HG02943 (cell line): ENCODE measurements around the gene GATA2.

Source experiments
- ATAC-seq: cut with Tn5 transposase; IDR thresholded peaks from one replicate; pipeline ENCODE4 v1.9.1; 2021; ENCODE audit warnings: mild to moderate bottlenecking, low read depth, moderate library complexity; ENCODE audit not compliant: unreplicated experiment

The GATA2 gene

GRCh38 chr3:128503164-128503651 lies 10.2 kb upstream of the GATA2 start:
- ATAC-seq = no peak

- no peak for ATAC-seq
Measured at GRCh38 chr3:128502712-128503111, 9.7 kb upstream of the GATA2 start.

- no peak for ATAC-seq
Measured at GRCh38 chr3:128501431-128501830, 8.4 kb upstream of the GATA2 start.

GRCh38 chr3:128500556-128500955 lies 7.6 kb upstream of the GATA2 start:
- no peak for ATAC-seq

- no peak for ATAC-seq
Measured at GRCh38 chr3:128499724-128500275, 6.8 kb upstream of the GATA2 start.

GRCh38 chr3:128498901-128499530 lies 6.0 kb upstream of the GATA2 start:
- no peak for ATAC-seq

GRCh38 chr3:128498127-128498626 lies 5.2 kb upstream of the GATA2 start:
- no peak for ATAC-seq

- no peak for ATAC-seq
Measured at GRCh38 chr3:128497305-128498126, 4.5 kb upstream of the GATA2 start.

- no peak for ATAC-seq
Measured at GRCh38 chr3:128496602-128497304, 3.8 kb upstream of the GATA2 start.

- no peak for ATAC-seq
Measured at GRCh38 chr3:128496019-128496601, 3.1 kb upstream of the GATA2 start.

- ATAC-seq = no peak
Measured at GRCh38 chr3:128495435-128495970, 2.5 kb upstream of the GATA2 start.

GRCh38 chr3:128494367-128494650 lies 1.3 kb upstream of the GATA2 start:
- no peak for ATAC-seq

GRCh38 chr3:128493570-128494366 lies 767 bp upstream of the GATA2 start:
- no peak for ATAC-seq

GRCh38 chr3:128491941-128492670 lies 895 bp downstream of the GATA2 start:
- ATAC-seq = no peak

- no peak for ATAC-seq
Measured at GRCh38 chr3:128491691-128491940, 1.4 kb downstream of the GATA2 start.

GRCh38 chr3:128490915-128491690 lies 1.9 kb downstream of the GATA2 start:
- no peak for ATAC-seq

- ATAC-seq = no peak
Measured at GRCh38 chr3:128490650-128490914, 2.4 kb downstream of the GATA2 start.

GRCh38 chr3:128489927-128490649 lies 2.9 kb downstream of the GATA2 start:
- no peak for ATAC-seq
